Dedifferentiated amniotic fluid mesenchymal stem cell (primary cell): ENCODE data around the gene ZKSCAN7.
"Not testable (repeated sequence)": the region's sequence is repeated elsewhere in the genome, so short reads cannot be mapped to it uniquely, and the experiment has no call there.

Experiments
- DNase-seq: peaks from one replicate; pipeline ENCODE4 v3.0.0-alpha.2; 2016; ENCODE audit errors: extremely low spot score

The ZKSCAN7 gene

GRCh38 chr3:44577354-44577952 is 22.5 kb downstream of the ZKSCAN7 start:
- not testable (repeated sequence) for DNase-seq

GRCh38 chr3:44578316-44578715 is 23.3 kb downstream of the ZKSCAN7 start:
- not testable (repeated sequence) for DNase-seq

GRCh38 chr3:44578924-44579515 is 24.0 kb downstream of the ZKSCAN7 start:
- not testable (repeated sequence) for DNase-seq

- not testable (repeated sequence) for DNase-seq
These were observed 24.8 kb downstream of the ZKSCAN7 start for GRCh38 chr3:44579749-44580148.

GRCh38 chr3:44580971-44581370 is 26.0 kb downstream of the ZKSCAN7 start:
- DNase-seq = not testable (repeated sequence)

GRCh38 chr3:44584646-44585501 is 29.9 kb downstream of the ZKSCAN7 start, which contains the start of gene ZNF660:
Gene ZNF660, plus strand, starts transcription at chr3:44584964. Its CDS starts 9,230 bp downstream, at chr3:44594194.
- no peak for DNase-seq

- no peak for DNase-seq
These were observed 41.6 kb downstream of the ZKSCAN7 start for GRCh38 chr3:44596621-44597020.

GRCh38 chr3:44601749-44602148 is 46.8 kb downstream of the ZKSCAN7 start:
- DNase-seq = no peak

- DNase-seq = no peak
These were observed 57.7 kb downstream of the ZKSCAN7 start for GRCh38 chr3:44612678-44613077.
